ENCODE results near the gene ARCN1. TPM values are rescaled to one million over a fixed set of nuclear protein-coding genes. Genes with fewer than 3 reads are reported as not detected.
"Not testable (repeated sequence)": the region's sequence is repeated elsewhere in the genome, so short reads cannot be mapped to it uniquely, and the experiment has no call there.

Gene ARCN1
- total RNA-seq, 1 experiment from 2014 or later: 330 TPM

- H3K4me3 Mint-ChIP-seq (ENCODE audit: unreplicated experiment); H3K27me3 Mint-ChIP-seq (ENCODE audit: insufficient read depth, unreplicated experiment); H3K4me1 Mint-ChIP-seq (ENCODE audit: low read depth, unreplicated experiment); H3K9me3 ChIP-seq; H3K4me1 ChIP-seq; POLR2A ChIA-PET; BruUV-seq (replicated peaks); H3K4me3 ChIP-seq (ENCODE audit: low read depth, low read length); H3K36me3 ChIP-seq (ENCODE audit: control insufficient read depth, insufficient read depth, low read length); H3K27ac Mint-ChIP-seq (ENCODE audit: unreplicated experiment); H3K27me3 ChIP-seq (replicated peaks; ENCODE audit: control insufficient read depth, insufficient read depth, low read length); H3K9me3 Mint-ChIP-seq (ENCODE audit: unreplicated experiment): not testable (repeated sequence)
- CTCF ChIA-PET: interaction anchor here (0.7 to 3.9 kb wide), 9 partner anchors 12 to 95 kb away, joined by 3 to 38 read pairs (median 4); partner anchors contain the start of gene PHLDB1
- intact Hi-C loops (cut with micrococcal nuclease; ENCODE audit: unreplicated experiment): loop anchor here (1.0 kb wide), 2 partner anchors 45 to 64 kb away; no protein-coding TSS in a partner anchor
- peak in 1 of 2 experiments; percentile 68 for DNase-seq
- peaks cover 100% of the 10 kb centered on the region for H3K36me3 Mint-ChIP-seq (ENCODE audit: insufficient read depth, unreplicated experiment)
- TF ChIP-seq CTCF (IDR thresholded peaks at IDR 0.05; ENCODE audit: insufficient read depth in 1 of 2, low read depth in 1 of 2, low read length in 1 of 2, severe bottlenecking in 1 of 2, unreplicated experiment in 1 of 2): peak; percentile 63
Measured at GRCh38 chr11:118594984-118595383, 22.8 kb downstream of the ARCN1 start.

DNA sequence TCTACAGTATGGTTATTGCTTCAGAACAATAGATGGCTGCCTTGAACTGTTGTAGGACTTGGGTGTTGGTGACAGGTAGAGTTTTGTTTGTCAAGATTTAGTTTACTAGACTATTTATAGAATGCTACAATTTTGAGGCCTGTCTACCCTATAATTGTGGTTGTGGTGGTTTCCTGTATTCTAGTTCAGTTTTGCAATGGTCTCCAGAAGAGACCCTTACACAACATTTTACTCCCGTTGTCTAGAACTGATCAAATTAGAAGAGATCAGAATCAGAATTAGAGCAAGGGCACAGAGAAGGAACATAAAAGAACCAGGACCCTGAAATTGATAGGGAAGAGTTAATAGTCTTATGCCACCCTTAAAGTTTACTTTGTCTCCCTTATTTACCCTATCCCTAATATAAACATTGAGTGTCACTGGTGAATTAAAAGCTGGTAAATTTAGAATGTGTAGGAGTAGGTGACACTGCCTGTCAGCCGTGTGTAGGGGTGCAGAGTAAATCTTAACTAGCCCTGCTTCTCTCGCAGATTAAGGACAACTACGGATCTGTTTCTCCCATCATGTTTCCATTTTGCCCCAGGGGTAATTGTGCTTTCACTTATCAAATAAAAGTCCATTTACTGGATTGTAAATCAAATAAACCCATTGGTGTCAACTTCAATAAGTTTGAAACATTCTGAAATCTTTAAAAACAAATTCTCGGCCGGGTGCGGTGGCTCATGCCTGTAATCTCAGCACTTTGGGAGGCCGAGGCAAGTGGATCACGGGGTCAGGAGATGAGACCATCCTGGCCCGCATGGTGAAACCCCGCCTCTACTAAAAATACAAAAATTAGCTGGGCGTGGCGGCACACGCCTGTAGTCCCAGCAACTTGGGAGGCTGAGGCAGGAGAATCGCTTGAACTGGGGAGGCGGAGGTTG is 24.3 kb downstream of the ARCN1 start:
- no peak for DNase-seq
- TF ChIP-seq CTCF (IDR thresholded peaks at IDR 0.05; ENCODE audit: insufficient read depth in 1 of 2, low read depth in 1 of 2, low read length in 1 of 2, severe bottlenecking in 1 of 2, unreplicated experiment in 1 of 2): no peak

GRCh38 chr11:118597556-118597955 is 25.3 kb downstream of the ARCN1 start:
- intact Hi-C loops (cut with micrococcal nuclease; ENCODE audit: unreplicated experiment): no loop called here
- Mint-ChIP-seq H3K27ac (ENCODE audit: unreplicated experiment) (no peak overlapping the region), H3K4me1 (ENCODE audit: low read depth, unreplicated experiment) (peaks cover 4% of the 10 kb centered on the region), H3K27me3 (ENCODE audit: insufficient read depth, unreplicated experiment) (no peaks in the 10 kb centered on the region), H3K9me3 (ENCODE audit: unreplicated experiment) (no peaks in the 10 kb centered on the region), H3K36me3 (ENCODE audit: insufficient read depth, unreplicated experiment) (peaks cover 100% of the 10 kb centered on the region), H3K4me3 (ENCODE audit: unreplicated experiment) (no peak overlapping the region)
- no TSS peak for BruUV-seq (replicated peaks)
- TF ChIP-seq CTCF (IDR thresholded peaks at IDR 0.05; ENCODE audit: insufficient read depth in 1 of 2, low read depth in 1 of 2, low read length in 1 of 2, severe bottlenecking in 1 of 2, unreplicated experiment in 1 of 2): no peak
- DNase-seq: no peak
- no peaks in the 10 kb centered on the region for H3K4me1 ChIP-seq
- peaks cover 4% of the 10 kb centered on the region; the same call in 1 of the 2 replicates for H3K36me3 ChIP-seq (ENCODE audit: control insufficient read depth, insufficient read depth, low read length)
- POLR2A ChIA-PET: no interaction called here
- no peak overlapping the region for H3K4me3 ChIP-seq (ENCODE audit: low read depth, low read length)
- no peaks in the 10 kb centered on the region for H3K9me3 ChIP-seq
- CTCF ChIA-PET: no interaction called here
- no peaks in the 10 kb centered on the region for H3K27me3 ChIP-seq (replicated peaks; ENCODE audit: control insufficient read depth, insufficient read depth, low read length)

More for the DNA sequence above, 24.3 kb downstream of the ARCN1 start:
- no peak overlapping the region for H3K4me3 ChIP-seq (ENCODE audit: low read depth, low read length)
- H3K27me3 ChIP-seq (replicated peaks; ENCODE audit: control insufficient read depth, insufficient read depth, low read length): no peaks in the 10 kb centered on the region
- POLR2A ChIA-PET: no interaction called here
- Mint-ChIP-seq H3K4me3 (ENCODE audit: unreplicated experiment) (no peak overlapping the region), H3K36me3 (ENCODE audit: insufficient read depth, unreplicated experiment) (peaks cover 100% of the 10 kb centered on the region), H3K27ac (ENCODE audit: unreplicated experiment) (no peak overlapping the region), H3K4me1 (ENCODE audit: low read depth, unreplicated experiment) (peaks cover 4% of the 10 kb centered on the region), H3K9me3 (ENCODE audit: unreplicated experiment) (no peaks in the 10 kb centered on the region), H3K27me3 (ENCODE audit: insufficient read depth, unreplicated experiment) (no peaks in the 10 kb centered on the region)
- CTCF ChIA-PET: interaction anchor here (3.9 kb wide), 1 partner anchor 10 kb away, joined by 38 read pairs; the partner anchor contains the start of gene PHLDB1
- H3K36me3 ChIP-seq (ENCODE audit: control insufficient read depth, insufficient read depth, low read length): peaks cover 3% of the 10 kb centered on the region; the same call in 1 of the 2 replicates
- intact Hi-C loops (cut with micrococcal nuclease; ENCODE audit: unreplicated experiment): no loop called here
- H3K4me1 ChIP-seq: no peaks in the 10 kb centered on the region
- H3K9me3 ChIP-seq: no peaks in the 10 kb centered on the region
- BruUV-seq (replicated peaks): no TSS peak

Measured in Caco-2 (cell line).